Neural cell (in vitro differentiated cells): Measurements from ENCODE around the gene PPM1L. TPM values are rescaled to one million over a fixed set of nuclear protein-coding genes. Genes with fewer than 3 reads are reported as not detected.

Experiments
- H2AFZ ChIP-seq: fragments of 200-600, 300-800 bp; sonication (generic), shearing (Covaris generic); 2 replicates; pipeline ENCODE4 v1.6.0; 2014; ENCODE audit warnings: low read depth, mild to moderate bottlenecking, antibody characterized with exemption, low read length, moderate library complexity
- H3F3A ChIP-seq: fragments of 200-600 bp; shearing (Covaris generic); 2 replicates; pipeline ENCODE4 v1.6.1; 2016; ENCODE audit warnings: mild to moderate bottlenecking, moderate library complexity, mixed read lengths, antibody characterized with exemption, low read length; ENCODE audit not compliant: insufficient read depth, poor library complexity, severe bottlenecking
- H3K27ac ChIP-seq: fragments of 200-600, 300-800 bp; sonication (generic), shearing (Covaris generic); 2 replicates; pipeline ENCODE4 v1.5.1; 2014; ENCODE audit warnings: mild to moderate bottlenecking, low read length, moderate library complexity
- H3K27me3 ChIP-seq: fragments of 300-800, 200-600 bp; sonication (generic), shearing (Covaris generic); 2 replicates; pipeline ENCODE4 v1.6.0; 2014; ENCODE audit warnings: mild to moderate bottlenecking, low read depth, low read length, moderate library complexity; ENCODE audit not compliant: insufficient read depth
- H3K36me3 ChIP-seq: fragments of 300-800, 200-600 bp; sonication (generic), shearing (Covaris generic); 2 replicates; pipeline ENCODE4 v1.5.1; 2014; ENCODE audit warnings: mild to moderate bottlenecking, antibody characterized with exemption, low read length, moderate library complexity; ENCODE audit not compliant: insufficient read depth
- H3K4me2 ChIP-seq: fragments of 300-800, 200-600 bp; sonication (generic), shearing (Covaris generic); 2 replicates; pipeline ENCODE4 v1.6.0; 2014; ENCODE audit warnings: mild to moderate bottlenecking, low read length
- H3K4me3 ChIP-seq: fragments of 300-800, 200-600 bp; sonication (generic), shearing (Covaris generic); 2 replicates; pipeline ENCODE4 v1.5.1; 2014; ENCODE audit warnings: mild to moderate bottlenecking, low read length, moderate library complexity
- H3K79me2 ChIP-seq: fragments of 200-600 bp; shearing (Covaris generic); replicated peaks from 2 replicates; pipeline ENCODE4 v1.6.0; 2014; ENCODE audit warnings: mild to moderate bottlenecking, low read length, moderate library complexity; ENCODE audit not compliant: insufficient read depth
- H3K9ac ChIP-seq: fragments of 300-800, 200-600 bp; sonication (generic), shearing (Covaris generic); 2 replicates; pipeline ENCODE4 v1.6.1; 2016; ENCODE audit warnings: mild to moderate bottlenecking, low read length, mixed read lengths
- H3K9me2 ChIP-seq: fragments of 200-600 bp; shearing (Covaris generic); 2 replicates; pipeline ENCODE4 v1.6.1; 2016; ENCODE audit warnings: mild to moderate bottlenecking, low read length, mixed read lengths; ENCODE audit not compliant: insufficient read depth
- H3K9me3 ChIP-seq: fragments of 200-600, 300-800 bp; sonication (generic), shearing (Covaris generic); 2 replicates; pipeline ENCODE4 v1.6.1; 2016; ENCODE audit warnings: mild to moderate bottlenecking, mixed run types, low read length, moderate library complexity, mixed read lengths
- H4K20me1 ChIP-seq: fragments of 200-600 bp; shearing (Covaris generic); 2 replicates; pipeline ENCODE4 v1.6.1; 2016; ENCODE audit warnings: mild to moderate bottlenecking, mixed run types; ENCODE audit not compliant: insufficient read depth
- CTCF ChIP-seq: fragments of 450-650 bp; IDR thresholded peaks from 2 replicates; pipeline ENCODE4 v1.5.1; 2014; ENCODE audit warnings: antibody characterized with exemption, mild to moderate bottlenecking, moderate library complexity; ENCODE audit not compliant: poor library complexity, severe bottlenecking
- EP300 ChIP-seq: fragments of 450-650 bp; conservative IDR thresholded peaks from 2 replicates; pipeline ENCODE4 v1.6.1; 2014; ENCODE audit warnings: antibody characterized with exemption, mild to moderate bottlenecking, moderate library complexity; ENCODE audit not compliant: poor library complexity, severe bottlenecking
- EZH2 ChIP-seq: fragments of 200-600, 300-800 bp; shearing (Covaris generic), sonication (generic); IDR thresholded peaks from 2 replicates; pipeline ENCODE4 v1.6.1; 2014; ENCODE audit warnings: antibody characterized with exemption, low read length, borderline replicate concordance, mild to moderate bottlenecking; ENCODE audit not compliant: insufficient read depth, poor library complexity, severe bottlenecking
- MXI1 ChIP-seq: fragments of 450-650 bp; conservative IDR thresholded peaks from 2 replicates; pipeline ENCODE4 v1.6.1; 2014; ENCODE audit warnings: antibody characterized with exemption, mild to moderate bottlenecking; ENCODE audit not compliant: poor library complexity, severe bottlenecking
- POLR2AphosphoS5 ChIP-seq: IDR thresholded peaks from 2 replicates; pipeline ENCODE4 v1.6.1; 2012
- RAD21 ChIP-seq: fragments of 450-650 bp; conservative IDR thresholded peaks from 2 replicates; pipeline ENCODE4 v1.6.1; 2014; ENCODE audit warnings: antibody characterized with exemption, mild to moderate bottlenecking, moderate library complexity
- SMC3 ChIP-seq: fragments of 450-650 bp; conservative IDR thresholded peaks from 2 replicates; pipeline ENCODE4 v1.6.1; 2014; ENCODE audit warnings: antibody characterized with exemption, mild to moderate bottlenecking, moderate library complexity; ENCODE audit not compliant: poor library complexity
- TAF1 ChIP-seq: IDR thresholded peaks from 2 replicates; pipeline ENCODE4 v1.6.1; 2012; ENCODE audit warnings: low read depth
- polyA plus RNA-seq: library from polyadenylated mRNA; depleted of rRNA; stranded (reverse); fragments of >200 nt; gene quantifications from 2 replicates; pipeline ENCODE4 v1.2.3, GENCODE V29; 2014
- TF ChIP-seq, protein P1 (sequence below): IDR thresholded peaks from 2 replicates; pipeline ENCODE4 v1.6.1; 2012; ENCODE audit warnings: borderline replicate concordance

PPM1L gene
- polyA plus RNA-seq, 1 donor from 2014 or later = 24.9 TPM

DNA sequence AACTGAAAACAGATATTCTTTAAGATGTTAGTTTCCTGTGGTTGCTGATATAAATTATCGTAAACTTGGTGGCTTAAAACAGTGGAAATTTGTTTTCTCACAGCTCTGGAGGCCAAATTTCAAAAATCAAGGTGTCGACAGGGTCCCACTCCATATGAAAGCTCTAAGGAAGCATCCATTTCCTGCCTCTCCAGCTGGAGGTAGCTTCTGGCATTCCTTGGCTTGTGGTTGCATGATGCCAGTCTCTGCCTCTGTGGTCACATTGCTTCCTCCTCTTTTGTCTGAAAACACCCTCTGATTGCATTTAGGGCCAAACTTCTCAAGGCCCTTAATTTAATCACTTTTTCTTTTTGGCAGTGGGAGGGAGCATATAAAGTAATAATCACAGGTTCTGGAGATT lies 96.8 kb downstream of the PPM1L start:
- no peak overlapping the region for H3K4me3 ChIP-seq
- H3K79me2 ChIP-seq = no peaks in the 10 kb centered on the region
- no peaks in the 10 kb centered on the region for H3F3A ChIP-seq
- no peaks in the 10 kb centered on the region for H4K20me1 ChIP-seq
- H3K9me3 ChIP-seq = no peaks in the 10 kb centered on the region
- H3K4me2 ChIP-seq = no peak overlapping the region
- TF ChIP-seq TAF1 = no peak
- TF ChIP-seq EP300 = no peak
- TF ChIP-seq CTCF = no peak
- TF ChIP-seq MXI1 = no peak
- TF ChIP-seq, protein P1, sequence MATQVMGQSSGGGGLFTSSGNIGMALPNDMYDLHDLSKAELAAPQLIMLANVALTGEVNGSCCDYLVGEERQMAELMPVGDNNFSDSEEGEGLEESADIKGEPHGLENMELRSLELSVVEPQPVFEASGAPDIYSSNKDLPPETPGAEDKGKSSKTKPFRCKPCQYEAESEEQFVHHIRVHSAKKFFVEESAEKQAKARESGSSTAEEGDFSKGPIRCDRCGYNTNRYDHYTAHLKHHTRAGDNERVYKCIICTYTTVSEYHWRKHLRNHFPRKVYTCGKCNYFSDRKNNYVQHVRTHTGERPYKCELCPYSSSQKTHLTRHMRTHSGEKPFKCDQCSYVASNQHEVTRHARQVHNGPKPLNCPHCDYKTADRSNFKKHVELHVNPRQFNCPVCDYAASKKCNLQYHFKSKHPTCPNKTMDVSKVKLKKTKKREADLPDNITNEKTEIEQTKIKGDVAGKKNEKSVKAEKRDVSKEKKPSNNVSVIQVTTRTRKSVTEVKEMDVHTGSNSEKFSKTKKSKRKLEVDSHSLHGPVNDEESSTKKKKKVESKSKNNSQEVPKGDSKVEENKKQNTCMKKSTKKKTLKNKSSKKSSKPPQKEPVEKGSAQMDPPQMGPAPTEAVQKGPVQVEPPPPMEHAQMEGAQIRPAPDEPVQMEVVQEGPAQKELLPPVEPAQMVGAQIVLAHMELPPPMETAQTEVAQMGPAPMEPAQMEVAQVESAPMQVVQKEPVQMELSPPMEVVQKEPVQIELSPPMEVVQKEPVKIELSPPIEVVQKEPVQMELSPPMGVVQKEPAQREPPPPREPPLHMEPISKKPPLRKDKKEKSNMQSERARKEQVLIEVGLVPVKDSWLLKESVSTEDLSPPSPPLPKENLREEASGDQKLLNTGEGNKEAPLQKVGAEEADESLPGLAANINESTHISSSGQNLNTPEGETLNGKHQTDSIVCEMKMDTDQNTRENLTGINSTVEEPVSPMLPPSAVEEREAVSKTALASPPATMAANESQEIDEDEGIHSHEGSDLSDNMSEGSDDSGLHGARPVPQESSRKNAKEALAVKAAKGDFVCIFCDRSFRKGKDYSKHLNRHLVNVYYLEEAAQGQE = no peak
- TF ChIP-seq SMC3 = no peak
- no peak for TF ChIP-seq EZH2
- no peak for TF ChIP-seq POLR2AphosphoS5
- no peak for TF ChIP-seq RAD21
- H3K27ac ChIP-seq = no peak overlapping the region
- no peaks in the 10 kb centered on the region for H3K27me3 ChIP-seq
- no peaks in the 10 kb centered on the region for H3K9me2 ChIP-seq
- no peak overlapping the region for H2AFZ ChIP-seq
- H3K36me3 ChIP-seq = no peaks in the 10 kb centered on the region
- no peak overlapping the region for H3K9ac ChIP-seq

DNA sequence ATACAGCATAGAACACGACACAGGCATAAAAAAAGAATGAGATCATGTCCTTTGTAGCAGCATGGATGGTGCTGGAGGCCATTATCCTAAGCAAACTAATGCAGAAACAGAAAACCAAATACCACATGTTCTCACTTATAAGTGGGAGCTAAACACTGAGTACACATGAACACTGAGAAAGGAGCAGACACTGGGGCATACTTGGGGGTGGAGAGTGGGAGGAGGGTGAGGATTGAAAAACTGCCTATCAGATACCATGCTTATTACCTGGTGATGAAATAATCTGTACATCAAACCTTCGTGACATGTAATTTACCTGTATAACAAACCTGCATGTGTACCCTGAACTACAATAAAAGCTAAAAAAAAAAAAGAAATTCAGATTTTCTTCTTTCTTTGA lies 100.4 kb downstream of the PPM1L start:
- no peaks in the 10 kb centered on the region for H3K36me3 ChIP-seq

More for the DNA sequence above, 100.4 kb downstream of the PPM1L start:
- Histone ChIP-seq H2AFZ (no peak overlapping the region), H3F3A (no peaks in the 10 kb centered on the region), H3K27ac (no peak overlapping the region), H3K9me2 (no peaks in the 10 kb centered on the region), H3K9ac (no peak overlapping the region), H3K27me3 (no peaks in the 10 kb centered on the region), H3K9me3 (no peaks in the 10 kb centered on the region), H3K4me3 (no peak overlapping the region), H3K79me2 (no peaks in the 10 kb centered on the region), H4K20me1 (no peaks in the 10 kb centered on the region), H3K4me2 (no peak overlapping the region)
- TF ChIP-seq POLR2AphosphoS5 (no peak), SMC3 (no peak), TAF1 (no peak), EP300 (no peak), RAD21 (no peak), MXI1 (no peak)
- TF ChIP-seq, protein P1 = no peak
